NCI-H2196 treated with DMSO at 0.1 percent for 48 hours (cell line): ENCODE results near the gene TM7SF2.

Experiments used
- DNase-seq: peaks from one replicate; lab custom pipeline; 2025; ENCODE audit not compliant: unreplicated experiment; lab: John Stamatoyannopoulos, UW

TM7SF2 gene

GRCh38 chr11:65089621-65090020, 22.1 kb upstream of the TM7SF2 start:
- DNase-seq, result no peak

GRCh38 chr11:65090628-65091027, 21.0 kb upstream of the TM7SF2 start:
- DNase-seq, result no peak

GRCh38 chr11:65095427-65095826, 16.2 kb upstream of the TM7SF2 start:
- DNase-seq, result no peak

- peak; percentile 83 for DNase-seq
These were observed 15.5 kb upstream of the TM7SF2 start, which contains the start of gene VPS51 for GRCh38 chr11:65095974-65096806. TSS of gene VPS51 (plus strand) at chr11:65096214. CDS start at chr11:65096251, 37 bp downstream.

GRCh38 chr11:65096926-65097325, 14.7 kb upstream of the TM7SF2 start:
- no peak for DNase-seq

GRCh38 chr11:65100674-65101350, 10.9 kb upstream of the TM7SF2 start:
- no peak for DNase-seq

GRCh38 chr11:65102142-65103095, 9.3 kb upstream of the TM7SF2 start:
- peak; percentile 59 for DNase-seq

- no peak for DNase-seq
These were observed 8.2 kb upstream of the TM7SF2 start for GRCh38 chr11:65103476-65103875.

- no peak for DNase-seq
These were observed 7.0 kb upstream of the TM7SF2 start for GRCh38 chr11:65104628-65105027.

- DNase-seq, result no peak
These were observed 4.6 kb upstream of the TM7SF2 start for GRCh38 chr11:65107078-65107477.

GRCh38 chr11:65107751-65108468, 3.8 kb upstream of the TM7SF2 start:
- DNase-seq, result no peak

GRCh38 chr11:65108469-65109123, 3.1 kb upstream of the TM7SF2 start:
- DNase-seq, result no peak

GRCh38 chr11:65109231-65110198, 2.2 kb upstream of the TM7SF2 start:
- DNase-seq, result no peak

GRCh38 chr11:65110354-65110861, 1.3 kb upstream of the TM7SF2 start:
- peak; percentile 70 for DNase-seq

GRCh38 chr11:65111159-65111743, 421 bp upstream of the TM7SF2 start:
- no peak for DNase-seq

GRCh38 chr11:65112546-65113360, 1.1 kb downstream of the TM7SF2 start:
- peak; percentile 18 for DNase-seq

GRCh38 chr11:65113361-65113756, 1.7 kb downstream of the TM7SF2 start:
- no peak for DNase-seq
